Astrocyte of the spinal cord (primary cell): ENCODE measurements around the gene FAHD2A.
A peak's percentile ranks its signal among the peaks of the same experiment; 100 is the strongest.

ENCODE experiments used
- DNase-seq: peaks from one replicate; pipeline ENCODE4 v3.0.0; 2011; ENCODE audit warnings: low read depth, low spot score
- H3K4me3 ChIP-seq: 2 replicates; pipeline ENCODE4 v1.5.1; 2011; ENCODE audit warnings: low read depth, mild to moderate bottlenecking, low read length, moderate library complexity
- CTCF ChIP-seq: IDR thresholded peaks from 2 replicates; pipeline ENCODE4 v1.5.1; 2012; ENCODE audit warnings: low read depth, mild to moderate bottlenecking, low read length, inconsistent platforms
- in situ Hi-C: cut with HindIII; loops from 2 replicates; pipeline ENCODE4 v1.10.0; 2017; ENCODE audit warnings: low sequenced_read_pairs

FAHD2A gene

GRCh38 chr2:95390272-95390880 lies 12.1 kb upstream of the FAHD2A start:
- DNase-seq = no peak
- TF ChIP-seq CTCF = no peak
- in situ Hi-C loops = no loop called here
- no peak overlapping the region for H3K4me3 ChIP-seq

GRCh38 chr2:95390881-95391321 lies 11.6 kb upstream of the FAHD2A start:
- in situ Hi-C loops = no loop called here
- H3K4me3 ChIP-seq = no peak overlapping the region
- DNase-seq = no peak
- TF ChIP-seq CTCF = no peak

GRCh38 chr2:95391641-95392310 lies 10.7 kb upstream of the FAHD2A start:
- H3K4me3 ChIP-seq = no peak overlapping the region
- in situ Hi-C loops = no loop called here
- DNase-seq = no peak
- TF ChIP-seq CTCF = no peak

- in situ Hi-C loops = no loop called here
- no peak for DNase-seq
- no peak overlapping the region for H3K4me3 ChIP-seq
- TF ChIP-seq CTCF = no peak
Measured at GRCh38 chr2:95392320-95392719, 10.2 kb upstream of the FAHD2A start.

GRCh38 chr2:95392730-95393455 lies 9.6 kb upstream of the FAHD2A start:
- in situ Hi-C loops = no loop called here
- H3K4me3 ChIP-seq = no peak overlapping the region
- DNase-seq = no peak
- TF ChIP-seq CTCF = peak; percentile 20

GRCh38 chr2:95393901-95394300 lies 8.6 kb upstream of the FAHD2A start:
- no peak for TF ChIP-seq CTCF
- DNase-seq = no peak
- in situ Hi-C loops = no loop called here
- H3K4me3 ChIP-seq = no peak overlapping the region
